Astrocyte (in vitro differentiated cells and primary cell): ENCODE data around the gene GALNT1. TPM values are rescaled to one million over a fixed set of nuclear protein-coding genes. Genes with fewer than 3 reads are reported as not detected.

Experiments
- DNase-seq: peaks from one replicate; pipeline ENCODE4 v3.0.0-alpha.2; 2010; ENCODE audit warnings: low read depth
- FAIRE-seq: peaks from 2 replicates; lab custom pipeline; 2011; peaks lifted over from hg19 to GRCh38; lab: Jason Lieb, UNC
- H2AFZ ChIP-seq: 2 replicates; pipeline ENCODE4 v1.6.0; 2012; ENCODE audit warnings: low read depth, low read length, inconsistent platforms
- H3K27ac ChIP-seq: 2 replicates; pipeline ENCODE4 v1.5.1; 2011; ENCODE audit warnings: low read depth, low read length, inconsistent platforms
- H3K27me3 ChIP-seq: 2 replicates; pipeline ENCODE4 v1.6.0; 2011; ENCODE audit warnings: low read length, inconsistent platforms; ENCODE audit not compliant: insufficient read depth
- H3K36me3 ChIP-seq: 2 replicates; pipeline ENCODE4 v1.5.1; 2011; ENCODE audit warnings: low read length, inconsistent platforms; ENCODE audit not compliant: insufficient read depth
- H3K4me1 ChIP-seq: 2 replicates; pipeline ENCODE4 v1.5.1; 2011; ENCODE audit warnings: low read length, inconsistent platforms; ENCODE audit not compliant: insufficient read depth
- H3K4me2 ChIP-seq: 2 replicates; pipeline ENCODE4 v1.6.0; 2012; ENCODE audit warnings: low read length, inconsistent platforms
- H3K4me3 ChIP-seq: 2 replicates; pipeline ENCODE4 v1.5.1; 2011; ENCODE audit warnings: low read depth, mild to moderate bottlenecking, low read length, inconsistent platforms; ENCODE audit not compliant: insufficient read depth
- H3K79me2 ChIP-seq: 2 replicates; pipeline ENCODE4 v1.6.0; 2012; ENCODE audit warnings: mild to moderate bottlenecking, low read length, inconsistent platforms; ENCODE audit not compliant: insufficient read depth
- H3K9ac ChIP-seq: 2 replicates; pipeline ENCODE4 v1.6.0; 2012; ENCODE audit warnings: mild to moderate bottlenecking, low read length, inconsistent platforms
- H3K9me3 ChIP-seq: 2 replicates; pipeline ENCODE4 v1.5.1; 2012; ENCODE audit warnings: low read depth, mild to moderate bottlenecking, low read length, inconsistent platforms; ENCODE audit not compliant: insufficient read depth
- H4K20me1 ChIP-seq: 2 replicates; pipeline ENCODE4 v1.6.0; 2012; ENCODE audit warnings: low read length, inconsistent platforms; ENCODE audit not compliant: insufficient read depth
- H3K27ac Mint-ChIP-seq: one replicate; pipeline ENCODE4 v1.8.0; 2021; ENCODE audit warnings: mild to moderate bottlenecking, mixed read lengths; ENCODE audit not compliant: unreplicated experiment
- H3K27me3 Mint-ChIP-seq: one replicate; pipeline ENCODE4 v1.8.0; 2021; ENCODE audit warnings: low read depth, mixed read lengths; ENCODE audit not compliant: unreplicated experiment
- H3K36me3 Mint-ChIP-seq: one replicate; pipeline ENCODE4 v1.8.0; 2021; ENCODE audit warnings: low read depth, mixed read lengths; ENCODE audit not compliant: unreplicated experiment
- H3K4me1 Mint-ChIP-seq: one replicate; pipeline ENCODE4 v1.8.0; 2021; ENCODE audit warnings: low read depth, mixed read lengths; ENCODE audit not compliant: unreplicated experiment
- H3K4me3 Mint-ChIP-seq: one replicate; pipeline ENCODE4 v1.8.0; 2021; ENCODE audit warnings: mild to moderate bottlenecking, moderate library complexity, mixed read lengths; ENCODE audit not compliant: unreplicated experiment
- H3K9me3 Mint-ChIP-seq: one replicate; pipeline ENCODE4 v1.8.0; 2021; ENCODE audit warnings: mild to moderate bottlenecking, mixed read lengths; ENCODE audit not compliant: unreplicated experiment
- CTCF ChIP-seq: IDR thresholded peaks from 2 replicates; pipeline ENCODE4 v1.5.1; 2011; ENCODE audit warnings: low read depth, mild to moderate bottlenecking, inconsistent platforms, low read length, moderate library complexity; ENCODE audit not compliant: insufficient read depth
- EZH2 ChIP-seq: IDR thresholded peaks from 2 replicates; pipeline ENCODE4 v1.6.1; 2012; ENCODE audit warnings: mild to moderate bottlenecking, low read length, inconsistent platforms; ENCODE audit not compliant: insufficient read depth
- total RNA-seq: library from RNA; stranded (reverse); gene quantifications from 2 replicates; pipeline ENCODE4 v1.2.1, GENCODE V29; 2021

GALNT1 gene
- total RNA-seq, 1 donor from 2014 or later = 127 TPM

- Histone ChIP-seq H3K27ac (no peak overlapping the region), H3K9ac (no peak overlapping the region), H3K4me1 (peaks cover 10% of the 10 kb centered on the region), H3K9me3 (no peaks in the 10 kb centered on the region), H2AFZ (no peak overlapping the region), H4K20me1 (peaks cover 55% of the 10 kb centered on the region), H3K36me3 (no peaks in the 10 kb centered on the region), H3K4me2 (no peak overlapping the region), H3K4me3 (no peak overlapping the region), H3K27me3 (no peaks in the 10 kb centered on the region), H3K79me2 (peaks cover 98% of the 10 kb centered on the region)
- H3K9me3 Mint-ChIP-seq = no peaks in the 10 kb centered on the region
- H3K36me3 Mint-ChIP-seq = no peaks in the 10 kb centered on the region
- DNase-seq = no peak
- no peak for TF ChIP-seq CTCF
- TF ChIP-seq EZH2 = no peak
- no peaks in the 10 kb centered on the region for H3K27me3 Mint-ChIP-seq
- H3K4me1 Mint-ChIP-seq = peaks cover 16% of the 10 kb centered on the region
- H3K27ac Mint-ChIP-seq = no peak overlapping the region
- H3K4me3 Mint-ChIP-seq = no peak overlapping the region
- FAIRE-seq = no peak
Observed at GRCh38 chr18:35610089-35610488, 28.5 kb downstream of the GALNT1 start.

- Histone ChIP-seq H3K27me3 (no peaks in the 10 kb centered on the region), H3K4me1 (peaks cover 8% of the 10 kb centered on the region), H3K9me3 (no peaks in the 10 kb centered on the region), H2AFZ (no peak overlapping the region), H3K27ac (no peak overlapping the region), H3K9ac (no peak overlapping the region), H3K4me3 (no peak overlapping the region), H4K20me1 (peaks cover 51% of the 10 kb centered on the region), H3K4me2 (no peak overlapping the region), H3K36me3 (no peaks in the 10 kb centered on the region), H3K79me2 (peaks cover 98% of the 10 kb centered on the region)
- Mint-ChIP-seq H3K36me3 (no peaks in the 10 kb centered on the region), H3K9me3 (no peaks in the 10 kb centered on the region), H3K27ac (no peak overlapping the region), H3K4me3 (no peak overlapping the region), H3K4me1 (peaks cover 18% of the 10 kb centered on the region), H3K27me3 (no peaks in the 10 kb centered on the region)
- FAIRE-seq (no peak), DNase-seq (no peak)
- TF ChIP-seq EZH2 (no peak), CTCF (no peak)
Observed at GRCh38 chr18:35610724-35611123, 29.2 kb downstream of the GALNT1 start.

GRCh38 chr18:35611518-35611917, 30.0 kb downstream of the GALNT1 start:
- H3K4me2 ChIP-seq = no peak overlapping the region
- no peaks in the 10 kb centered on the region for H3K9me3 Mint-ChIP-seq
- H3K27me3 ChIP-seq = no peaks in the 10 kb centered on the region
- no peaks in the 10 kb centered on the region for H3K9me3 ChIP-seq
- FAIRE-seq = no peak
- H3K36me3 Mint-ChIP-seq = no peaks in the 10 kb centered on the region
- peaks cover 10% of the 10 kb centered on the region for H3K4me1 ChIP-seq
- H4K20me1 ChIP-seq = peaks cover 43% of the 10 kb centered on the region
- no peaks in the 10 kb centered on the region for H3K27me3 Mint-ChIP-seq
- no peak overlapping the region for H3K27ac Mint-ChIP-seq
- H3K36me3 ChIP-seq = no peaks in the 10 kb centered on the region
- DNase-seq = peak; percentile 35
- no peak overlapping the region for H3K4me3 Mint-ChIP-seq
- H3K4me1 Mint-ChIP-seq = peaks cover 14% of the 10 kb centered on the region
- H3K9ac ChIP-seq = no peak overlapping the region
- no peak overlapping the region for H3K27ac ChIP-seq
- no peak overlapping the region for H3K4me3 ChIP-seq
- peaks cover 95% of the 10 kb centered on the region for H3K79me2 ChIP-seq
- H2AFZ ChIP-seq = no peak overlapping the region
- TF ChIP-seq CTCF (no peak), EZH2 (no peak)
